Measurements from ENCODE around the gene CAMTA1. TPM values are rescaled to one million over a fixed set of nuclear protein-coding genes. Genes with fewer than 3 reads are reported as not detected.
A peak's percentile ranks its signal among the peaks of the same experiment; 100 is the strongest.

CAMTA1 gene
- total RNA-seq, 5 donors from 2014 or later (not counting 1 experiment from before 2014, with no cell fraction given) = 29.7 to 37.4 (median 34.6) TPM

DNA sequence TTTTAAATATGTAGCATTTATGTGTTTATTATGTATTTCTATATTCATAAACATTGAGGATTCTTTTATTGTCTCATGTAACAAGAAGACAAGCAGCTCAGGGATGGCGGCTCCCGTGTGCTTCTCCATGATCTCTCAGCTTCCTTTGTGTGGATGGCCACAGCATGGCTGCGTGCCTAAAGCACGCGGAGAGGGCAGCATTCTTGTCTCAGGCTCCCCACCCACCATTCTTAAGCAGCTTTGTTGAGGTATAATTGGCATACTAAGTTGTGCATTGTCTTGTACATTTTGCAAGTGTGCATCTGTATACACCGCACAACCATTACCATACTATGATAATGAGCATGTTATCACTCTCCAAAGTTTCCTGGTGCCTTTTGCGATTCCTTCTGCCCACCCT lies 81.6 kb downstream of the CAMTA1 start:
- Histone ChIP-seq H3K27me3 (replicated peaks in 1 of 2; ENCODE audit: control insufficient read depth in 2 of 2, extremely low read depth in 1 of 2, insufficient read depth in 2 of 2, low read length in 1 of 2) (no peaks in the 10 kb centered on the region), H3K27ac (ENCODE audit: low read length) (no peak overlapping the region), H3K9me3 (no peaks in the 10 kb centered on the region), H3K4me3 (ENCODE audit: control insufficient read depth in 1 of 2, extremely low read depth in 1 of 2, low read length in 1 of 2) (no peak overlapping the region), H3K36me3 (ENCODE audit: control insufficient read depth in 2 of 2, extremely low read depth in 1 of 2, insufficient read depth in 1 of 2, low read length in 1 of 2) (no peaks in the 10 kb centered on the region), H3K4me1 (ENCODE audit: control insufficient read depth in 1 of 2, extremely low read depth in 1 of 2, insufficient read depth in 2 of 2, low read length in 2 of 2) (peaks cover 0 to 2% of the 10 kb centered on the region in 2 experiments)
- no peak for DNase-seq
- Mint-ChIP-seq H3K36me3 (peaks cover 12% of the 10 kb centered on the region), H3K27me3 (no peaks in the 10 kb centered on the region), H3K4me3 (no peak overlapping the region), H3K4me1 (peaks cover 32 to 54% (median 51%) of the 10 kb centered on the region in 3 donors), H3K27ac (no peak overlapping the region), H3K9me3 (no peaks in the 10 kb centered on the region)
- ChIA-PET POLR2A (interaction anchor here in 1 of 2 donors (0.6 kb wide), 1 partner anchor 62 kb away, joined by 4 read pairs; no protein-coding TSS in a partner anchor), CTCF (no interaction called here)
- WGBS (ENCODE audit: insufficient coverage) = no CpG with 5 or more reads among the region's 7 CpGs
- ATAC-seq (replicated peaks in 1 of 4) = no peak

DNA sequence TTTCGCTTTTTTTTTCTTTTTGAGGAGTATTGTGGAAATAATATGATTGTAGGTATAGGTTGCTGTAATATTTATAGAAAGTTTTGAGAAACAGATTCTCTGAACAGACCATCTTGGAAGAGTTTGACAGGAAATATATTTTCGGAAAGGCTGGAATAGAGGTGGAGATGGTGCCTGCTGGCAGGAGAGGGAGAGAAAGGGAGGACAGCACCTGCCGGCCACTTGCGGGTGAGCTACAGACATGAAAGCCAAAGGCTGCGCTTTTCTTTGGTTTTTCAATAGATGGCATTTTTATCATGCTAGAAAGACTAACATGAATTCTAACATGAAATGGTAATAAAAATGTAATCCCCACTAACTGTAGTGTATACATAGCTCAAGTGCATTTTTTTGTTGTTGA lies 82.1 kb downstream of the CAMTA1 start:
- DNase-seq = no peak
- no peak overlapping the region for H3K4me3 ChIP-seq (ENCODE audit: control insufficient read depth in 1 of 2, extremely low read depth in 1 of 2, low read length in 1 of 2)
- H3K9me3 ChIP-seq = no peaks in the 10 kb centered on the region
- H3K4me1 Mint-ChIP-seq = peaks cover 37 to 55% (median 54%) of the 10 kb centered on the region in 3 donors
- no peak overlapping the region for H3K27ac ChIP-seq (ENCODE audit: low read length)
- ChIA-PET POLR2A (interaction anchor here in 1 of 2 donors (0.6 to 0.7 kb wide), 2 partner anchors 61 to 1064 kb away, joined by 3 to 4 read pairs; no protein-coding TSS in a partner anchor), CTCF (no interaction called here)
- H3K36me3 ChIP-seq (ENCODE audit: control insufficient read depth in 2 of 2, extremely low read depth in 1 of 2, insufficient read depth in 1 of 2, low read length in 1 of 2) = no peaks in the 10 kb centered on the region
- H3K36me3 Mint-ChIP-seq = peaks cover 12% of the 10 kb centered on the region
- no peaks in the 10 kb centered on the region for H3K27me3 ChIP-seq (replicated peaks in 1 of 2; ENCODE audit: control insufficient read depth in 2 of 2, extremely low read depth in 1 of 2, insufficient read depth in 2 of 2, low read length in 1 of 2)
- H3K27ac Mint-ChIP-seq = no peak overlapping the region
- ATAC-seq (replicated peaks in 1 of 4) = no peak
- WGBS (ENCODE audit: insufficient coverage) = 81% methylated on average over 3 of the region's 5 CpGs
- no peak overlapping the region for H3K4me3 Mint-ChIP-seq
- no peaks in the 10 kb centered on the region for H3K27me3 Mint-ChIP-seq
- no peaks in the 10 kb centered on the region for H3K9me3 Mint-ChIP-seq
- H3K4me1 ChIP-seq (ENCODE audit: control insufficient read depth in 1 of 2, extremely low read depth in 1 of 2, insufficient read depth in 2 of 2, low read length in 2 of 2) = peaks cover 0 to 2% of the 10 kb centered on the region in 2 experiments

DNA sequence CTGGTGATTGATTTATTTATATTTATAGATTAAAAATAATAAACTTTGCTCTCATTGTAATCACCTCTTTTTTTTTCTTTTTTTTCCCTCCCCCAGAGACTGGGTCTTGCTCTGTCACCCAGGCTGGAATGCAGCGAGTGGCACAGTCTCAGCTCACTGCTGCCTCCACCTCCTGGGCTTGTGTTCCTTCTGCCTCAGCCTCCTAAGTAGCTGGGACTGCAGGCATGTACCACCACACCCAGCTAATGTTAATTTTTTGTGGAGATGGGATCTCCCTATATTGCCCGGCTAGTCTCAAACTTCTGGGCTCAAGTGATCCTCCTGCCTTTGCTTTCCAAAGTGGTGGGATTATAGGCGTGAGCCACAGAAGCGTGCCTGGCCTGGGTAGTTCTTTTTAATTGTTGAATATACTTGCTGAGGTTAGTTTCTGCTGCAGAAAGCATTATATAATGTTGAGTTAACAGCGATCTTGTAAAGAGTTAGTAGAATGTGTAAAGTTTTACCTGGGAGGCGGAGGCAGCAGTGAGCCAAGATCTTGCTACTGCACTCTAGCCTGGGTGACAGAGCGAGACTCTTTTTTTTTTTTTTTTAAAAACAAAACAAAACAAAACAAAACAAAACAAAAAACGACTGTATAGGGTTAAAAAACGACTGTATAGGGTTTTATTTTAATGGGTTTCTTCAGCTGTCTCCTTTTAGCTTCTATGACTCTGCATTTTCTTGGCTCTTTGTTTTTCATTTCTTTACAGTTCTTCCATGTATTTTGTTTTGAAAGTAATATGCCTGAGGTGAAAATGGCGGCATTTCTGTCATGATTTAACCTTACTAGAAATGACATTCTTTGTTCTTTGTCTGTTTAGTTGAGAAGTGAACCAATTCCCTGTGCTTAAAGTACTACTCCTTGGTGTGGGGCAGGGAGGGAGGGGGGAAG lies 82.7 kb downstream of the CAMTA1 start:
- Histone ChIP-seq H3K9me3 (no peaks in the 10 kb centered on the region), H3K36me3 (ENCODE audit: control insufficient read depth in 2 of 2, extremely low read depth in 1 of 2, insufficient read depth in 1 of 2, low read length in 1 of 2) (peaks cover 0 to 1% of the 10 kb centered on the region in 2 donors), H3K4me1 (ENCODE audit: control insufficient read depth in 1 of 2, extremely low read depth in 1 of 2, insufficient read depth in 2 of 2, low read length in 2 of 2) (peaks cover 0 to 2% of the 10 kb centered on the region in 2 experiments), H3K4me3 (ENCODE audit: control insufficient read depth in 1 of 2, extremely low read depth in 1 of 2, low read length in 1 of 2) (no peak overlapping the region), H3K27ac (ENCODE audit: low read length) (no peak overlapping the region), H3K27me3 (replicated peaks in 1 of 2; ENCODE audit: control insufficient read depth in 2 of 2, extremely low read depth in 1 of 2, insufficient read depth in 2 of 2, low read length in 1 of 2) (no peaks in the 10 kb centered on the region)
- Mint-ChIP-seq H3K9me3 (no peaks in the 10 kb centered on the region), H3K36me3 (peaks cover 18% of the 10 kb centered on the region), H3K4me1 (peaks cover 40 to 60% (median 54%) of the 10 kb centered on the region in 3 donors), H3K27ac (no peak overlapping the region), H3K27me3 (no peaks in the 10 kb centered on the region), H3K4me3 (no peak overlapping the region)
- WGBS (ENCODE audit: insufficient coverage) = 95% methylated on average over 3 of the region's 10 CpGs
- no peak for ATAC-seq (replicated peaks in 1 of 4)
- POLR2A ChIA-PET = interaction anchor here in 1 of 2 donors (0.7 kb wide), 1 partner anchor 1063 kb away, joined by 3 read pairs; no protein-coding TSS in a partner anchor
- no peak for DNase-seq
- CTCF ChIA-PET = no interaction called here

DNA sequence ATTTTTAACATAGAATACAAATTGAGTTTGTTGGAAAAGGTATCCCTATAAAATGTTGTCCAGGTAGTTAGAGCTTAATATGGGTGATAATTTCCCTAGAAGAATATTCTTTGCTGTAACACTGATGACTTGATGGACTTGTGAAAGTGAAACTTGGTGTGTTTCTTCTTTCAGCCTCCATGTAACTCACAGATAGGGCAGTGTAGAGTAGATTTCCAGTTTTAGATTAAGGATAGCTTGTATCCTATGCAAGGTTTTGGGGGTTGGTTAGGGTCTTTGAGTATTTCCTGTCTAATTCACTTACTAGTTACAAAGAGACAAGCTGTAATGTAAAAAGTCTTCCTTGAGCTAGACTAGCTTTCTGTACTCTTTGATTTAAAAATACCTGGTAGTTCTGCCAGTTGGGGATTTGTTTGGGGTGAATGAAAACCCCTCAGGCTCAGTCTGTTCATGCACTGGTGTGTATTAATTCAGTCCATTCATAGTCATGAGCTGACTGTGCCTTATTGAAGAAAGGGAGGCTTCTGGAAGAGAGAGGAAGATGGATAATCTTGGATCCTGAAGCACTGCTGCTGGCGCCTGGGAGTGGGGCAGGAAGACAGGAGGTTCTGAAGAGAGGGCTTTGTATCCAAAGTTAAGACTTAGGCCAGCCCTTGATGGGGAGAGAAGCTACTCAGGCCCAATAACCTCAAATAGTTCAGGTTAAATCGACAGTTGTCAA lies 83.6 kb downstream of the CAMTA1 start:
- H3K9me3 ChIP-seq = no peaks in the 10 kb centered on the region
- Mint-ChIP-seq H3K4me1 (peaks cover 35 to 57% (median 52%) of the 10 kb centered on the region in 3 donors), H3K27ac (peak overlapping the region in 1 of 2 donors; percentile 8), H3K36me3 (peaks cover 14% of the 10 kb centered on the region), H3K27me3 (no peaks in the 10 kb centered on the region), H3K9me3 (no peaks in the 10 kb centered on the region), H3K4me3 (no peak overlapping the region)
- no peak for DNase-seq
- peaks cover 0 to 2% of the 10 kb centered on the region in 2 experiments for H3K4me1 ChIP-seq (ENCODE audit: control insufficient read depth in 1 of 2, extremely low read depth in 1 of 2, insufficient read depth in 2 of 2, low read length in 2 of 2)
- ChIA-PET CTCF (interaction anchor here in 1 of 2 donors (0.6 kb wide), 1 partner anchor 842 kb away, joined by 3 read pairs; no protein-coding TSS in a partner anchor), POLR2A (interaction anchor here in 1 of 2 donors (0.5 to 0.7 kb wide), 2 partner anchors 75 to 666 kb away, joined by 3 to 4 read pairs; no protein-coding TSS in a partner anchor)
- no peak overlapping the region for H3K4me3 ChIP-seq (ENCODE audit: control insufficient read depth in 1 of 2, extremely low read depth in 1 of 2, low read length in 1 of 2)
- H3K36me3 ChIP-seq (ENCODE audit: control insufficient read depth in 2 of 2, extremely low read depth in 1 of 2, insufficient read depth in 1 of 2, low read length in 1 of 2) = peaks cover 0 to 2% of the 10 kb centered on the region in 2 donors
- H3K27me3 ChIP-seq (replicated peaks in 1 of 2; ENCODE audit: control insufficient read depth in 2 of 2, extremely low read depth in 1 of 2, insufficient read depth in 2 of 2, low read length in 1 of 2) = no peaks in the 10 kb centered on the region
- no peak for ATAC-seq (replicated peaks in 1 of 4)
- H3K27ac ChIP-seq (ENCODE audit: low read length) = no peak overlapping the region
- WGBS (ENCODE audit: insufficient coverage) = no CpG with 5 or more reads among the region's 2 CpGs

DNA sequence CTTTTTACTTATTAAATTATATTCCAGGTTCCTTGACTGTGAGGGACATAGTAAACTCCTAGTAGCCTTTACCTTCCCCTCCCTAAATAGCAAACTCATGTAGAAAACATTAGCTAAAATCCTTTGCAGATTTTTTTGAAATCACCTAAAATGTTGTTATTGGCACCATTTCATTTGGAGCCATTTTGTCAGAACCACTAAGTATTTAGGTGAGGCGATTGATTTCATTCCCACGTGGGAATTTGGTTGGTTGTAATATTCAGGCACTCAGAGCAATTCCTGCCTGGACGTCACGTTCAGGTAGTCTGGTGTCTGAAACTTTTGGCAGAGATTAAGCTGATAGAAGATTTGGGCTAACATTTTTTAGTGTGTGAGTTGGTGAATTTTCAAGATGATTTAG lies 84.3 kb downstream of the CAMTA1 start:
- Histone ChIP-seq H3K27ac (ENCODE audit: low read length) (no peak overlapping the region), H3K27me3 (replicated peaks in 1 of 2; ENCODE audit: control insufficient read depth in 2 of 2, extremely low read depth in 1 of 2, insufficient read depth in 2 of 2, low read length in 1 of 2) (no peaks in the 10 kb centered on the region), H3K4me1 (ENCODE audit: control insufficient read depth in 1 of 2, extremely low read depth in 1 of 2, insufficient read depth in 2 of 2, low read length in 2 of 2) (peaks cover 0 to 2% of the 10 kb centered on the region in 2 experiments), H3K4me3 (ENCODE audit: control insufficient read depth in 1 of 2, extremely low read depth in 1 of 2, low read length in 1 of 2) (no peak overlapping the region), H3K9me3 (no peaks in the 10 kb centered on the region), H3K36me3 (ENCODE audit: control insufficient read depth in 2 of 2, extremely low read depth in 1 of 2, insufficient read depth in 1 of 2, low read length in 1 of 2) (peaks cover 0 to 9% of the 10 kb centered on the region in 2 donors)
- no peaks in the 10 kb centered on the region for H3K9me3 Mint-ChIP-seq
- DNase-seq (no peak), ATAC-seq (replicated peaks in 1 of 4) (no peak)
- H3K27ac Mint-ChIP-seq = no peak overlapping the region
- CTCF ChIA-PET = no interaction called here
- 83% methylated on average over 2 of the region's 4 CpGs for WGBS (ENCODE audit: insufficient coverage)
- no peaks in the 10 kb centered on the region for H3K27me3 Mint-ChIP-seq
- H3K4me3 Mint-ChIP-seq = no peak overlapping the region
- H3K4me1 Mint-ChIP-seq = peaks cover 33 to 52% (median 45%) of the 10 kb centered on the region in 3 donors
- H3K36me3 Mint-ChIP-seq = peaks cover 13% of the 10 kb centered on the region
- POLR2A ChIA-PET = interaction anchor here in 1 of 2 donors (0.5 to 0.7 kb wide), 2 partner anchors 76 to 667 kb away, joined by 3 to 4 read pairs; no protein-coding TSS in a partner anchor

DNA sequence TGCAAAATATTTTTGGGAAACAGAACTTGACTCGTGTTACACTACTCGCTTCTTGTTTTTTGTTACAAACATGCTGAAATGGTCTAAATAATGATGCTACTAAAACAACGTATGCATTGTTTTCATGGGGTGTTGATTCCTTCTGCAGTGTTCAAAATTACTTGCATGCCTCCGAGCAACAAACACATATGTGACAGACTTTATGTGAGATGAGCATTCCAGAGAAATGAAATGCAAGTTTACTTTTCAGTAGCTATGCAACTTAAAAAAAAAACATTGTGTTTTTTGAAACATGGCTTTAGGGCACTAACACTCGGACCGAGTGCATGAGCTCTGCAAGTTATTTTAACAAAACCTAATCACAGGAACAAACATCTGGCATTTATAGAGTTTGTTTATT lies 84.8 kb downstream of the CAMTA1 start:
- Mint-ChIP-seq H3K36me3 (peaks cover 15% of the 10 kb centered on the region), H3K4me1 (peaks cover 33 to 50% (median 43%) of the 10 kb centered on the region in 3 donors), H3K27ac (no peak overlapping the region), H3K4me3 (no peak overlapping the region), H3K9me3 (no peaks in the 10 kb centered on the region), H3K27me3 (no peaks in the 10 kb centered on the region)
- Histone ChIP-seq H3K4me3 (ENCODE audit: control insufficient read depth in 1 of 2, extremely low read depth in 1 of 2, low read length in 1 of 2) (no peak overlapping the region), H3K4me1 (ENCODE audit: control insufficient read depth in 1 of 2, extremely low read depth in 1 of 2, insufficient read depth in 2 of 2, low read length in 2 of 2) (peaks cover 0 to 2% of the 10 kb centered on the region in 2 experiments), H3K36me3 (ENCODE audit: control insufficient read depth in 2 of 2, extremely low read depth in 1 of 2, insufficient read depth in 1 of 2, low read length in 1 of 2) (peaks cover 0 to 13% of the 10 kb centered on the region in 2 donors), H3K27me3 (replicated peaks in 1 of 2; ENCODE audit: control insufficient read depth in 2 of 2, extremely low read depth in 1 of 2, insufficient read depth in 2 of 2, low read length in 1 of 2) (no peaks in the 10 kb centered on the region), H3K27ac (ENCODE audit: low read length) (no peak overlapping the region), H3K9me3 (no peaks in the 10 kb centered on the region)
- WGBS (ENCODE audit: insufficient coverage) = 100% methylated on average over 3 of the region's 6 CpGs
- no peak for ATAC-seq (replicated peaks in 1 of 4)
- POLR2A ChIA-PET = no interaction called here
- DNase-seq = no peak
- CTCF ChIA-PET = no interaction called here

Measured in T-cell (primary cell).